Measurements from ENCODE around the gene NAALADL2. TPM values are rescaled to one million over a fixed set of nuclear protein-coding genes. Genes with fewer than 3 reads are reported as not detected.

The NAALADL2 gene
- total RNA-seq, 1 experiment from 2014 or later, result 1.6 TPM

DNA sequence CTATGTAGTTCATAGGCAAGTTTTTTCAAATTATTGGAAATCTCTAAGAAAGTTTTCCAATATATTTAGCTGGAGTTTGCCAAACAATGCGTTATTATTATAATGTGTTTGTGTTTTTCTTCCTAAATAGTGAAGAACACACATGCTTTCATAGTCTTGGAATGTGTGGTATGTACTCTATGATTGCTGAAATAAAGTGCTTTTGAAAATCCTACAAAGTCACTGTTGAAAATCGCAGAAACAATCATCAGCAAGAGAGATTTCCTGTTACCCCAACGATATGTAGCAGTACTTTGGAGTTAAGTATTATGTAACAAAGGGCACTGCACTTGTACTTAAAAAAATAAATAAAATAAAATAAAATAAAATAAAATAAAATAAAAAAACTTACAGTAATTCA lies 796.2 kb downstream of the NAALADL2 start:
- Histone ChIP-seq H2BK15ac (ENCODE audit: low read depth, low read length) (no peak overlapping the region), H4K8ac (replicated peaks; ENCODE audit: insufficient read length, low read depth, low read length) (no peak overlapping the region), H3K9ac (ENCODE audit: extremely low read depth, insufficient read length, low read length) (no peak overlapping the region), H3K79me2 (ENCODE audit: insufficient read depth, low read length) (no peaks in the 10 kb centered on the region), H3K79me1 (ENCODE audit: insufficient read depth, low read depth, low read length, poor library complexity, severe bottlenecking) (no peaks in the 10 kb centered on the region), H2BK20ac (ENCODE audit: low read depth, low read length, poor library complexity, severe bottlenecking) (no peak overlapping the region), H3K18ac (ENCODE audit: insufficient read length, low read depth, low read length) (no peak overlapping the region), H3K23me2 (ENCODE audit: insufficient read length, low read depth, low read length, poor library complexity, severe bottlenecking) (no peaks in the 10 kb centered on the region), H3K27me3 (ENCODE audit: insufficient read depth, low read length) (no peaks in the 10 kb centered on the region), H2BK5ac (ENCODE audit: insufficient read length, low read length) (no peak overlapping the region), H3T11ph (ENCODE audit: low read length) (no peak overlapping the region), H3K56ac (ENCODE audit: insufficient read length, low read depth, low read length) (no peak overlapping the region), H2AFZ (ENCODE audit: low read length) (no peak overlapping the region), H3K27ac (ENCODE audit: insufficient read length, low read depth, low read length) (no peak overlapping the region), H2BK120ac (ENCODE audit: low read depth, low read length, poor library complexity, severe bottlenecking) (no peak overlapping the region), H4K5ac (ENCODE audit: insufficient read length, low read depth, low read length) (no peak overlapping the region), H2AK5ac (ENCODE audit: insufficient read length, low read length) (no peak overlapping the region), H3K4ac (ENCODE audit: low read depth, low read length) (no peak overlapping the region), H3K14ac (ENCODE audit: insufficient read depth, low read length) (no peak overlapping the region), H4K20me1 (ENCODE audit: control insufficient read depth, insufficient read depth, insufficient read length) (no peaks in the 10 kb centered on the region), H2BK12ac (ENCODE audit: insufficient read length, low read depth, low read length) (no peak overlapping the region), H4K91ac (ENCODE audit: insufficient read length, low read depth, low read length) (no peak overlapping the region), H3K23ac (ENCODE audit: insufficient read length, low read depth, low read length) (no peak overlapping the region), H3K4me2 (ENCODE audit: insufficient read depth, insufficient read length, low read length) (no peak overlapping the region), H3K9me3 (ENCODE audit: control insufficient read depth, low read depth, low read length) (no peaks in the 10 kb centered on the region), H3K4me1 (ENCODE audit: insufficient read depth, low read length) (no peaks in the 10 kb centered on the region)
- WGBS (ENCODE audit: extremely low coverage, insufficient read length, low lambda C conversion rate), result no CpG with 5 or more reads among the region's 3 CpGs
- TF ChIP-seq, protein P1, sequence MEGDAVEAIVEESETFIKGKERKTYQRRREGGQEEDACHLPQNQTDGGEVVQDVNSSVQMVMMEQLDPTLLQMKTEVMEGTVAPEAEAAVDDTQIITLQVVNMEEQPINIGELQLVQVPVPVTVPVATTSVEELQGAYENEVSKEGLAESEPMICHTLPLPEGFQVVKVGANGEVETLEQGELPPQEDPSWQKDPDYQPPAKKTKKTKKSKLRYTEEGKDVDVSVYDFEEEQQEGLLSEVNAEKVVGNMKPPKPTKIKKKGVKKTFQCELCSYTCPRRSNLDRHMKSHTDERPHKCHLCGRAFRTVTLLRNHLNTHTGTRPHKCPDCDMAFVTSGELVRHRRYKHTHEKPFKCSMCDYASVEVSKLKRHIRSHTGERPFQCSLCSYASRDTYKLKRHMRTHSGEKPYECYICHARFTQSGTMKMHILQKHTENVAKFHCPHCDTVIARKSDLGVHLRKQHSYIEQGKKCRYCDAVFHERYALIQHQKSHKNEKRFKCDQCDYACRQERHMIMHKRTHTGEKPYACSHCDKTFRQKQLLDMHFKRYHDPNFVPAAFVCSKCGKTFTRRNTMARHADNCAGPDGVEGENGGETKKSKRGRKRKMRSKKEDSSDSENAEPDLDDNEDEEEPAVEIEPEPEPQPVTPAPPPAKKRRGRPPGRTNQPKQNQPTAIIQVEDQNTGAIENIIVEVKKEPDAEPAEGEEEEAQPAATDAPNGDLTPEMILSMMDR (conservative IDR thresholded peaks at IDR 0.05), result no peak
- Mint-ChIP-seq H3K36me3 (ENCODE audit: insufficient read depth in 1 of 3, low read depth in 3 of 3) (no peaks in the 10 kb centered on the region), H3K27ac (no peak overlapping the region), H3K9me3 (no peaks in the 10 kb centered on the region), H3K4me3 (no peak overlapping the region), H3K4me1 (peaks cover 0 to 5% of the 10 kb centered on the region in 2 experiments; a peak in 2 of 4 replicates), H3K27me3 (ENCODE audit: low read depth) (no peaks in the 10 kb centered on the region)
- DNase-seq, result no peak

Measured in H9 (cell line).